Measurements from ENCODE around the gene HDAC7. TPM values are rescaled to one million over a fixed set of nuclear protein-coding genes. Genes with fewer than 3 reads are reported as not detected.

The HDAC7 gene
- total and polyA plus RNA-seq, 7 experiments from 2014 or later: 16.7 to 194 (median 153) TPM

GRCh38 chr12:47850153-47851084, 30.7 kb upstream of the HDAC7 start:
- no peaks in the 10 kb centered on the region for H3K9me3 ChIP-seq (ENCODE audit: control insufficient read depth in 2 of 3, low read length in 3 of 3)
- H3K9me3 Mint-ChIP-seq: no peaks in the 10 kb centered on the region
- H3K4me1 ChIP-seq (ENCODE audit: control insufficient read depth in 2 of 2, insufficient read depth in 2 of 2, low read length in 2 of 2): no peaks in the 10 kb centered on the region
- H3K36me3 Mint-ChIP-seq: peaks cover 0 to 22% (median 0%) of the 10 kb centered on the region in 5 donors
- intact Hi-C loops (cut with micrococcal nuclease): no loop called here
- H3K36me3 ChIP-seq (ENCODE audit: control insufficient read depth in 2 of 3, insufficient read depth in 3 of 3, low read length in 3 of 3): no peaks in the 10 kb centered on the region
- H3K4me3 Mint-ChIP-seq: no peak overlapping the region
- peaks cover 0 to 23% (median 0%) of the 10 kb centered on the region in 7 donors for H3K4me1 Mint-ChIP-seq
- H3K27ac ChIP-seq (ENCODE audit: low read depth, low read length): no peak overlapping the region
- H3K4me3 ChIP-seq (ENCODE audit: low read length): no peak overlapping the region
- CTCF ChIA-PET: interaction anchor here (0.6 to 1.4 kb wide), 2 partner anchors 12 to 108 kb away, joined by 3 to 4 read pairs; no protein-coding TSS in a partner anchor
- POLR2A ChIA-PET: no interaction called here
- DNase-seq (no peak), ATAC-seq (no peak)
- H3K27ac Mint-ChIP-seq: peak overlapping the region in 2 of 9 donors; percentile 9 to 52
- no peaks in the 10 kb centered on the region for H3K27me3 Mint-ChIP-seq
- no peaks in the 10 kb centered on the region for H3K27me3 ChIP-seq (ENCODE audit: control insufficient read depth in 2 of 2, insufficient read depth in 2 of 2, low read length in 2 of 2)

GRCh38 chr12:47849261-47849660, 29.6 kb upstream of the HDAC7 start:
- ChIA-PET CTCF (interaction anchor here (0.5 to 1.3 kb wide), 2 partner anchors 74 to 107 kb away, joined by 3 read pairs; no protein-coding TSS in a partner anchor), POLR2A (no interaction called here)
- Histone ChIP-seq H3K27ac (ENCODE audit: low read depth, low read length) (no peak overlapping the region), H3K36me3 (ENCODE audit: control insufficient read depth in 2 of 3, insufficient read depth in 3 of 3, low read length in 3 of 3) (no peaks in the 10 kb centered on the region), H3K9me3 (ENCODE audit: control insufficient read depth in 2 of 3, low read length in 3 of 3) (no peaks in the 10 kb centered on the region), H3K27me3 (ENCODE audit: control insufficient read depth in 2 of 2, insufficient read depth in 2 of 2, low read length in 2 of 2) (no peaks in the 10 kb centered on the region), H3K4me3 (ENCODE audit: low read length) (no peak overlapping the region), H3K4me1 (ENCODE audit: control insufficient read depth in 2 of 2, insufficient read depth in 2 of 2, low read length in 2 of 2) (no peaks in the 10 kb centered on the region)
- peaks cover 0 to 24% (median 3%) of the 10 kb centered on the region in 5 donors for H3K36me3 Mint-ChIP-seq
- intact Hi-C loops (cut with micrococcal nuclease): no loop called here
- no peak overlapping the region for H3K4me3 Mint-ChIP-seq
- ATAC-seq (no peak), DNase-seq (no peak)
- H3K27ac Mint-ChIP-seq: no peak overlapping the region
- peaks cover 0 to 23% (median 0%) of the 10 kb centered on the region in 7 donors for H3K4me1 Mint-ChIP-seq
- H3K9me3 Mint-ChIP-seq: no peaks in the 10 kb centered on the region
- no peaks in the 10 kb centered on the region for H3K27me3 Mint-ChIP-seq

- no peaks in the 10 kb centered on the region for H3K9me3 Mint-ChIP-seq
- H3K4me1 Mint-ChIP-seq: peaks cover 0 to 23% (median 0%) of the 10 kb centered on the region in 7 donors
- no peaks in the 10 kb centered on the region for H3K27me3 ChIP-seq (ENCODE audit: control insufficient read depth in 2 of 2, insufficient read depth in 2 of 2, low read length in 2 of 2)
- no peaks in the 10 kb centered on the region for H3K9me3 ChIP-seq (ENCODE audit: control insufficient read depth in 2 of 3, low read length in 3 of 3)
- H3K27ac Mint-ChIP-seq: no peak overlapping the region
- no peaks in the 10 kb centered on the region for H3K4me1 ChIP-seq (ENCODE audit: control insufficient read depth in 2 of 2, insufficient read depth in 2 of 2, low read length in 2 of 2)
- DNase-seq: no peak
- intact Hi-C loops (cut with micrococcal nuclease): no loop called here
- H3K27me3 Mint-ChIP-seq: no peaks in the 10 kb centered on the region
- POLR2A ChIA-PET: no interaction called here
- CTCF ChIA-PET: interaction anchor here (0.5 to 1.3 kb wide), 2 partner anchors 74 to 106 kb away, joined by 3 read pairs; no protein-coding TSS in a partner anchor
- H3K27ac ChIP-seq (ENCODE audit: low read depth, low read length): no peak overlapping the region
- H3K36me3 Mint-ChIP-seq: peaks cover 0 to 23% (median 3%) of the 10 kb centered on the region in 5 donors
- H3K4me3 Mint-ChIP-seq: no peak overlapping the region
- no peak for ATAC-seq
- H3K4me3 ChIP-seq (ENCODE audit: low read length): no peak overlapping the region
- no peaks in the 10 kb centered on the region for H3K36me3 ChIP-seq (ENCODE audit: control insufficient read depth in 2 of 3, insufficient read depth in 3 of 3, low read length in 3 of 3)
These were observed 29.1 kb upstream of the HDAC7 start for GRCh38 chr12:47848853-47849252.

- H3K36me3 Mint-ChIP-seq: peaks cover 0 to 20% (median 3%) of the 10 kb centered on the region in 5 donors
- Histone ChIP-seq H3K4me3 (ENCODE audit: low read length) (no peak overlapping the region), H3K36me3 (ENCODE audit: control insufficient read depth in 2 of 3, insufficient read depth in 3 of 3, low read length in 3 of 3) (no peaks in the 10 kb centered on the region), H3K27me3 (ENCODE audit: control insufficient read depth in 2 of 2, insufficient read depth in 2 of 2, low read length in 2 of 2) (no peaks in the 10 kb centered on the region), H3K9me3 (ENCODE audit: control insufficient read depth in 2 of 3, low read length in 3 of 3) (no peaks in the 10 kb centered on the region), H3K4me1 (ENCODE audit: control insufficient read depth in 2 of 2, insufficient read depth in 2 of 2, low read length in 2 of 2) (no peaks in the 10 kb centered on the region), H3K27ac (ENCODE audit: low read depth, low read length) (no peak overlapping the region)
- no peaks in the 10 kb centered on the region for H3K27me3 Mint-ChIP-seq
- no peaks in the 10 kb centered on the region for H3K9me3 Mint-ChIP-seq
- ATAC-seq: no peak
- peaks cover 0 to 17% (median 0%) of the 10 kb centered on the region in 7 donors for H3K4me1 Mint-ChIP-seq
- H3K4me3 Mint-ChIP-seq: no peak overlapping the region
- no peak for DNase-seq
- no peak overlapping the region for H3K27ac Mint-ChIP-seq
- POLR2A ChIA-PET: interaction anchor here (0.6 kb wide), 1 partner anchor 104 kb away, joined by 3 read pairs; no protein-coding TSS in a partner anchor
- intact Hi-C loops (cut with micrococcal nuclease): no loop called here
- CTCF ChIA-PET: interaction anchor here (0.8 to 1.6 kb wide), 3 partner anchors 9 to 105 kb away, joined by 3 to 5 read pairs (median 4); no protein-coding TSS in a partner anchor
These were observed 26.7 kb upstream of the HDAC7 start for GRCh38 chr12:47846294-47846996.

GRCh38 chr12:47845081-47845480, 25.4 kb upstream of the HDAC7 start:
- Histone ChIP-seq H3K4me3 (ENCODE audit: low read length) (no peak overlapping the region), H3K36me3 (ENCODE audit: control insufficient read depth in 2 of 3, insufficient read depth in 3 of 3, low read length in 3 of 3) (no peaks in the 10 kb centered on the region), H3K9me3 (ENCODE audit: control insufficient read depth in 2 of 3, low read length in 3 of 3) (no peaks in the 10 kb centered on the region), H3K4me1 (ENCODE audit: control insufficient read depth in 2 of 2, insufficient read depth in 2 of 2, low read length in 2 of 2) (no peaks in the 10 kb centered on the region), H3K27ac (ENCODE audit: low read depth, low read length) (no peak overlapping the region), H3K27me3 (ENCODE audit: control insufficient read depth in 2 of 2, insufficient read depth in 2 of 2, low read length in 2 of 2) (no peaks in the 10 kb centered on the region)
- H3K4me1 Mint-ChIP-seq: peaks cover 0 to 14% (median 0%) of the 10 kb centered on the region in 7 donors
- ATAC-seq (no peak), DNase-seq (no peak)
- ChIA-PET POLR2A (interaction anchor here (0.8 kb wide), 1 partner anchor 75 kb away, joined by 3 read pairs; no protein-coding TSS in a partner anchor), CTCF (interaction anchor here (1.4 kb wide), 1 partner anchor 7 kb away, joined by 3 read pairs; no protein-coding TSS in a partner anchor)
- H3K27me3 Mint-ChIP-seq: no peaks in the 10 kb centered on the region
- H3K36me3 Mint-ChIP-seq: peaks cover 0 to 13% (median 3%) of the 10 kb centered on the region in 5 donors
- no peaks in the 10 kb centered on the region for H3K9me3 Mint-ChIP-seq
- H3K4me3 Mint-ChIP-seq: no peak overlapping the region
- intact Hi-C loops (cut with micrococcal nuclease): no loop called here
- H3K27ac Mint-ChIP-seq: no peak overlapping the region

GRCh38 chr12:47844264-47845019, 24.7 kb upstream of the HDAC7 start:
- peaks cover 0 to 13% (median 3%) of the 10 kb centered on the region in 5 donors for H3K36me3 Mint-ChIP-seq
- intact Hi-C loops (cut with micrococcal nuclease): no loop called here
- no peak overlapping the region for H3K27ac Mint-ChIP-seq
- no peaks in the 10 kb centered on the region for H3K36me3 ChIP-seq (ENCODE audit: control insufficient read depth in 2 of 3, insufficient read depth in 3 of 3, low read length in 3 of 3)
- DNase-seq (no peak), ATAC-seq (no peak)
- no peaks in the 10 kb centered on the region for H3K9me3 ChIP-seq (ENCODE audit: control insufficient read depth in 2 of 3, low read length in 3 of 3)
- no peaks in the 10 kb centered on the region for H3K27me3 ChIP-seq (ENCODE audit: control insufficient read depth in 2 of 2, insufficient read depth in 2 of 2, low read length in 2 of 2)
- H3K9me3 Mint-ChIP-seq: no peaks in the 10 kb centered on the region
- peaks cover 0 to 11% (median 0%) of the 10 kb centered on the region in 7 donors for H3K4me1 Mint-ChIP-seq
- H3K27me3 Mint-ChIP-seq: no peaks in the 10 kb centered on the region
- ChIA-PET POLR2A (no interaction called here), CTCF (interaction anchor here (0.6 to 13.3 kb wide), 2 partner anchors 100 to 128 kb away, joined by 3 to 330 read pairs; no protein-coding TSS in a partner anchor)
- H3K27ac ChIP-seq (ENCODE audit: low read depth, low read length): no peak overlapping the region
- no peak overlapping the region for H3K4me3 ChIP-seq (ENCODE audit: low read length)
- H3K4me3 Mint-ChIP-seq: no peak overlapping the region
- no peaks in the 10 kb centered on the region for H3K4me1 ChIP-seq (ENCODE audit: control insufficient read depth in 2 of 2, insufficient read depth in 2 of 2, low read length in 2 of 2)

All from naive thymus-derived CD4-positive, alpha-beta T cell (primary cell).